ENCODE measurements around the gene C2. TPM values are rescaled to one million over a fixed set of nuclear protein-coding genes. Genes with fewer than 3 reads are reported as not detected.

Gene C2
- total RNA-seq, 3 donors from 2014 or later: 5.5 to 33.7 (median 17.9) TPM

DNA sequence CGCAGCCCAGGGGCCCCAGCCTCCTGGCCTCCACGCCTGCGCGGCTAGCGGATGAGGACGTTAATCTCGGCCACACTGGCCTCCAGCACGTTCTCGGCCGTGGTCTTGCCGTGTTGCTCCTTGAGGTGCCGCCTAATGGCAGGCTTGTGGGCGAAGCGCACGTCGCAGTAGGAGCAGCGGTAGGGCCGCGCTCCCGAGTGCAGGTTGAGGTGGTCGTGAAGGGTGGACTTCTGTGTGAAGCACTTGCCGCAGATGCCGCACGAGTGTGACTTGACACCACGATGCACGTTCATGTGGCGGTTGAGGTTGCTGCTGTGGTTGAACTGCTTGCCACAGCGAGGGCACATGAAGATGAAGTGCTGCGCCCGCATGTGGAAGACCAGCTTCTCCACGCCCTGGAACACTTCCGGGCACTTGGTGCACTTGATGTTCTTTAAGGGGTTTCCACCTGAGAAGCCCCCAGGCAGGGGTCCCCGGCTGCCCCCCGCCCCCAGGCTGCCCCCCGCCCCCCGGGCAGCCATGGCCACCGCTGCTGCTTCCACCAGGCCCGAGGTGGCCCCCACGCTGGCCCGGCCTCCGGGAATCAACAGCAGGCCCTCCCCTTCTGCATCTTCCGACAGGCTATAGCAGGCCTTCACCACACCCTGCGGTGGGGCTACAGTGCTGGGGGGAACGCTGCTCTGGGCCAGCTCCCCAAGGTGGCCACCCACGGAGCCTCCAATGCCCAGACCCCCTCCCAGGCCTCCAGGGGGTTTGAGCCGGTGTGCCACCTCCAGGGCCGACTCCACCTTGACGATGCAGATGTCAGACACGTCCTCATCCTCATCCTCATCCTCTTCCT lies 27.4 kb upstream of the C2 start:
- H3K36me3 ChIP-seq (ENCODE audit: low read depth): peaks cover 3% of the 10 kb centered on the region
- intact Hi-C loops (cut with DNase I, micrococcal nuclease): loop anchor here in 1 of 2 donors (10.0 kb wide), 1 partner anchor 55 kb away; the partner anchor contains the start of genes NELFE and SKIC2
- ATAC-seq (no peak), DNase-seq (no peak)
- no peak overlapping the region for H3K4me3 ChIP-seq
- H3K4me1 ChIP-seq (ENCODE audit: low read depth): peaks cover 29% of the 10 kb centered on the region
- TF ChIP-seq, protein P1, sequence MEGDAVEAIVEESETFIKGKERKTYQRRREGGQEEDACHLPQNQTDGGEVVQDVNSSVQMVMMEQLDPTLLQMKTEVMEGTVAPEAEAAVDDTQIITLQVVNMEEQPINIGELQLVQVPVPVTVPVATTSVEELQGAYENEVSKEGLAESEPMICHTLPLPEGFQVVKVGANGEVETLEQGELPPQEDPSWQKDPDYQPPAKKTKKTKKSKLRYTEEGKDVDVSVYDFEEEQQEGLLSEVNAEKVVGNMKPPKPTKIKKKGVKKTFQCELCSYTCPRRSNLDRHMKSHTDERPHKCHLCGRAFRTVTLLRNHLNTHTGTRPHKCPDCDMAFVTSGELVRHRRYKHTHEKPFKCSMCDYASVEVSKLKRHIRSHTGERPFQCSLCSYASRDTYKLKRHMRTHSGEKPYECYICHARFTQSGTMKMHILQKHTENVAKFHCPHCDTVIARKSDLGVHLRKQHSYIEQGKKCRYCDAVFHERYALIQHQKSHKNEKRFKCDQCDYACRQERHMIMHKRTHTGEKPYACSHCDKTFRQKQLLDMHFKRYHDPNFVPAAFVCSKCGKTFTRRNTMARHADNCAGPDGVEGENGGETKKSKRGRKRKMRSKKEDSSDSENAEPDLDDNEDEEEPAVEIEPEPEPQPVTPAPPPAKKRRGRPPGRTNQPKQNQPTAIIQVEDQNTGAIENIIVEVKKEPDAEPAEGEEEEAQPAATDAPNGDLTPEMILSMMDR (IDR thresholded peaks at IDR 0.05): no peak
- no peaks in the 10 kb centered on the region for H3K9me3 ChIP-seq

DNA sequence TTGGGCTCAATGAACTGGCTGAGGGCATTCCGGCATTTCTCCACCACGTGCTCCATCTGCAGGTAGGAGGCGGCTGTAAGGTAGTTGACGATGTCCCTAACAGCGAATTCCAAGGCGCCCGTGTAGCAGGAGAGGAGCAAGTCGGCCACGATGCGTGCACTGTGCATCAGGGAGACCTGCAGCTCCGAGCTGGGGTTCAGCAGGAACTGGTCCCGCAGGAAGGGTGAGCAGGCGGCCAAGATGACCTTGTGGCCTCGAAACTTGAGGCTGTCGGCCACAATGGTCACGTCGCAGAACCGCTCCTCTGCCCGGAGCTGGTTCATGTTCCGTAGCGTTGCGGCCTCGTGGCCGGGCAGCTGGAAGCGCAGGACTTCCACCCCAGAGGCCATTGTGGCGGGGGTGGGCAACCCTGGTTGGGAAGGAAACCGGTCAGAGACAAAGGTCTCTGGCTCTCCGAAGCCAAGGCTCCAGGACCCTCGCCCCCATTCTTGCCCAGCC lies 26.6 kb upstream of the C2 start:
- H3K36me3 ChIP-seq (ENCODE audit: low read depth): peaks cover 3% of the 10 kb centered on the region
- TF ChIP-seq, protein P1 (IDR thresholded peaks at IDR 0.05): no peak
- no peak overlapping the region for H3K4me3 ChIP-seq
- peak in 2 of 3 donors; percentile 29 to 74 for DNase-seq
- H3K4me1 ChIP-seq (ENCODE audit: low read depth): peaks cover 29% of the 10 kb centered on the region
- intact Hi-C loops (cut with DNase I, micrococcal nuclease): loop anchor here in 1 of 2 donors (10.0 kb wide), 1 partner anchor 54 kb away; the partner anchor contains the start of genes NELFE and SKIC2
- H3K9me3 ChIP-seq: no peaks in the 10 kb centered on the region
- ATAC-seq: no peak

- H3K36me3 ChIP-seq (ENCODE audit: low read depth): peaks cover 3% of the 10 kb centered on the region
- ATAC-seq (peak; percentile 12), DNase-seq (peak; percentile 74 to 84 (median 81))
- TF ChIP-seq, protein P1 (IDR thresholded peaks at IDR 0.05): no peak
- intact Hi-C loops (cut with DNase I, micrococcal nuclease): loop anchor here in 1 of 2 donors (10.0 kb wide), 1 partner anchor 53 kb away; the partner anchor contains the start of genes NELFE and SKIC2
- no peaks in the 10 kb centered on the region for H3K9me3 ChIP-seq
- peaks cover 26% of the 10 kb centered on the region for H3K4me1 ChIP-seq (ENCODE audit: low read depth)
- peak overlapping the region; percentile 26 for H3K4me3 ChIP-seq
These were observed 26.0 kb upstream of the C2 start for GRCh38 chr6:31901415-31901952.

- H3K9me3 ChIP-seq: no peaks in the 10 kb centered on the region
- ATAC-seq (peak; percentile 77), DNase-seq (peak; percentile 89 to 94 (median 92))
- peak within 1 kb of the TSS; percentile 26 for H3K4me3 ChIP-seq
- peaks cover 22% of the 10 kb centered on the region for H3K4me1 ChIP-seq (ENCODE audit: low read depth)
- intact Hi-C loops (cut with DNase I, micrococcal nuclease): loop anchor here in 1 of 2 donors (10.0 kb wide), 1 partner anchor 53 kb away; the partner anchor contains the start of genes NELFE and SKIC2
- TF ChIP-seq, protein P1 (IDR thresholded peaks at IDR 0.05): no peak
- H3K36me3 ChIP-seq (ENCODE audit: low read depth): peaks cover 3% of the 10 kb centered on the region
These were observed 25.4 kb upstream of the C2 start, which contains the start of gene ZBTB12 for GRCh38 chr6:31901953-31902643. ZBTB12 (minus strand) TSS chr6:31902086; CDS start chr6:31901305, 781 bp downstream.

GRCh38 chr6:31903957-31904356 lies 23.6 kb upstream of the C2 start:
- no peak overlapping the region for H3K4me3 ChIP-seq
- no peak for DNase-seq
- H3K9me3 ChIP-seq: no peaks in the 10 kb centered on the region
- no peak for ATAC-seq
- intact Hi-C loops (cut with DNase I, micrococcal nuclease): loop anchor here in 1 of 2 donors (10.0 kb wide), 1 partner anchor 51 kb away; the partner anchor contains the start of genes NELFE and SKIC2
- peaks cover 16% of the 10 kb centered on the region for H3K4me1 ChIP-seq (ENCODE audit: low read depth)
- H3K36me3 ChIP-seq (ENCODE audit: low read depth): no peaks in the 10 kb centered on the region
- TF ChIP-seq, protein P1 (IDR thresholded peaks at IDR 0.05): no peak
